Muscle layer of duodenum (tissue), 2 donors: ENCODE measurements around the gene RSAD2.
"Not testable (repeated sequence)": the region's sequence is repeated elsewhere in the genome, so short reads cannot be mapped to it uniquely, and the experiment has no call there.

Experiments used
- H3K27ac ChIP-seq: one replicate; pipeline ENCODE4 v1.7.0; 2013; ENCODE audit warnings: mild to moderate bottlenecking, low read length
- H3K27me3 ChIP-seq: one replicate; pipeline ENCODE4 v1.7.0; 2013; ENCODE audit warnings: low read depth, mild to moderate bottlenecking, control low read depth, low read length
- H3K36me3 ChIP-seq, 2 donors: one replicate each; pipeline ENCODE4 v1.7.0; 2013; ENCODE audit warnings: low read length in 2 of 2, control low read depth in 1 of 2, mild to moderate bottlenecking in 1 of 2; ENCODE audit not compliant: insufficient read depth in 2 of 2, control insufficient read depth in 1 of 2
- H3K4me1 ChIP-seq, 2 donors: one replicate each; pipeline ENCODE4 v1.7.0; 2013; ENCODE audit warnings: low read length in 2 of 2, mild to moderate bottlenecking in 2 of 2, control low read depth in 1 of 2, moderate library complexity in 1 of 2; ENCODE audit not compliant: insufficient read depth in 2 of 2, control insufficient read depth in 1 of 2
- H3K4me3 ChIP-seq, 2 donors: one replicate each; pipeline ENCODE4 v1.7.0; 2013; ENCODE audit warnings: low read length in 2 of 2, low read depth in 1 of 2, mild to moderate bottlenecking in 1 of 2
- H3K9me3 ChIP-seq, 2 donors: one replicate each; pipeline ENCODE4 v1.7.0; 2013; ENCODE audit warnings: low read length in 2 of 2, control low read depth in 1 of 2, mild to moderate bottlenecking in 1 of 2; ENCODE audit not compliant: control insufficient read depth in 1 of 2
- donor health status: healthy.

Gene RSAD2

DNA sequence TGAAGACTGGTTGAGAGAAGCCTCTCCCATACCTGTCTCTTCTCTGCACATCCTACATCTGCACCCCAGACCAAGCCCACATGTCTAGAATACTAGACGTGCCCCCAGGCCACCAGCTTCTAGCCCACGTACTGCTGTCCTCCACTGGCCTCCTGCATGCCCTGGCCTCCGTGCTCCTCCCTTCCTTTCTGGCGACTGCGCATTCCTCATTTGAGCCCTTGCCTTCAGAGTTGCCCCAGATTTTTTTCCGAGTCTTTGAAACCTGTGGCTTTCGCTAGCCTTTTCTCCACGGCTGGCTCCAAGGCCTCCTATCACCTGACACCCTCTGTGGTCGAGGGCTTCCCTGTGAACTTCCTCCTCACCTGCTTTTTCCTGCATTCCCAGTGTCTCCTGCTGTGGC, 50.9 kb downstream of the RSAD2 start:
- Histone ChIP-seq H3K4me1 (peaks cover 0 to 10% of the 10 kb centered on the region in 2 donors), H3K4me3 (no peak overlapping the region), H3K27me3 (no peaks in the 10 kb centered on the region), H3K36me3 (no peaks in the 10 kb centered on the region), H3K27ac (no peak overlapping the region), H3K9me3 (no peaks in the 10 kb centered on the region)

DNA sequence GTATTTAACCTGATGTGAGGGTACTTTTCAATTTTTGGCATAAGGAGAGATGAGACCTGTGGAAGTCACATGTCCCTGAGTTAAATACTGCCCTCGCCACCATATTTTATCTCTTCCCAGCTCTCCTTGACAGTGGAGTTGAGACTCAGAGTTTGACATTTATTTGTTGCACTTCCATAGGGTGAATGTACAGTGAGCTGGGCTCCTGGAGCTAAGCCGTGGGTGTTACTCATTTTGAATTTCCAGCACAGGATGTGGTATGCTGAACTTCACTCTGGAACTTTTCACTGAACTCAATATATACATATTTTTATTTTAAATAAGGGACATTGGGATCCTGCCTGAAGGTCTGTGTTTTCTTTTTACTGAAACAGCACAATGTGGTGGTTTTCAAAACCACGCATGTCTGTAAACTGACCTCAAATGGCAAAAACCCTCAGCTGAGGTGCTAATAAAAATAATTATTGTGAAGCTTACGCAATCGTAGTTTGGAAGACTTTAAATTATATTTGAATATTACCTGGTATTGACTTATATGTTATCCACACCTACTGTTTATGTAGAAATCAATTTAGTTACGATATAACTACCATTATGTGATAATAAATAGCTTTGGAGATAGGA, 51.7 kb downstream of the RSAD2 start:
- no peaks in the 10 kb centered on the region for H3K9me3 ChIP-seq
- no peak overlapping the region for H3K4me3 ChIP-seq
- H3K27ac ChIP-seq = no peak overlapping the region
- H3K4me1 ChIP-seq = peaks cover 0 to 9% of the 10 kb centered on the region in 2 donors
- H3K27me3 ChIP-seq = no peaks in the 10 kb centered on the region
- no peaks in the 10 kb centered on the region for H3K36me3 ChIP-seq

DNA sequence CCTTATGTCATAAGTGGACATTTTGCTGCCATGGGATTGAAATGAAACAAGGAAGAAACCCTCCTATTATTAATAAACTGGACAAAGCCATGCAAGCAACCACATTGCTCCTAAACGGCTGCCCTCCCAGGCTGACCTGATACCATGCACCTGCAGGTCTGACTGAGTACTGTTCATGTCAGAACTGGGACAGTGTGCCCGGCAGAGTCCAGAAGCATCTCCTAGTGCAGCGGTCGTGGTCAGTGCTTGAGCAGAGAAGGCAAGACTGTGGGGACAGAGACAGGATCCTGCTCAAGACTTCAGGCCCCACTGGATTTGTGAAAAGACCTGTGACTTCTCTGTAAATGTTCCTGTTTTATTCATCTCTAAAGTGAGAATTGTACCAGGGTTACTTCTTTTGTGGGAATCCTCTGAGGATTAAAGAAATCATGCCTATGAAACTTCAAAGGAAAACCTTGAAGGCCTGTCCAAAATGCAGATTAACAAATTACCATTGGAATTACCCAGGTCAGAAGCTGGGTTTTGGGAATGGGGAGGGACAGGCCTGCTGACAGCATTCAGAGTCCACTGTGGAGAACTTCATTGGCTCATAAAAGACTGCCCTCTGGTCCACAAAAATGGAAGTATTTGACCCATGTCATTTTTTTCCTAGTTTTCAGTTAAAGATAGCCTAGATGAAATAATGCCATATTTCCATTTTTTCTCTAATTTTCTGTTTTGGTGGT, 53.5 kb downstream of the RSAD2 start:
- H3K27ac ChIP-seq = no peak overlapping the region
- H3K27me3 ChIP-seq = no peaks in the 10 kb centered on the region
- no peaks in the 10 kb centered on the region for H3K36me3 ChIP-seq
- H3K9me3 ChIP-seq = no peaks in the 10 kb centered on the region
- H3K4me1 ChIP-seq = peaks cover 0 to 5% of the 10 kb centered on the region in 2 donors
- H3K4me3 ChIP-seq = no peak overlapping the region

DNA sequence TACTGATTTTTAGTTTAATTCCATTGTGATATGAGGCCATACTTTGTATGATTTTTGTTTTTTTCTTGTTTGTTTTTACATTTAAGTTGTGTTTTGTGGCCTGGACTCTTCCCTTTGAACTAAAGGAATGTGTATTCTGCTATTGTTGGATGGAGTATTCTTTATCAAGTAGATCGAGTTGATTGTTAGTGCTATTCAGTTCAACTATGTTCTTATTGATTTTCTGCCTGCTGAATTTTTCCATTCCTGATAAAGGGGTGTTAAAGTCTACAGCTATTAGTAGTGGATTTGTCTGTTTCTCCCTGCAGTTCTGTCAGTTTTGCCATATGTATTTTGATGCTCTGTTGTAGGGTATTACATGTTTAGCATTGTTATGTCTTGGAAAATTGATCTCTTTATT, 54.2 kb downstream of the RSAD2 start:
- Histone ChIP-seq H3K4me1 (peaks cover 0 to 5% of the 10 kb centered on the region in 2 donors), H3K27ac (no peak overlapping the region), H3K9me3 (no peaks in the 10 kb centered on the region), H3K36me3 (no peaks in the 10 kb centered on the region), H3K27me3 (no peaks in the 10 kb centered on the region), H3K4me3 (no peak overlapping the region)

DNA sequence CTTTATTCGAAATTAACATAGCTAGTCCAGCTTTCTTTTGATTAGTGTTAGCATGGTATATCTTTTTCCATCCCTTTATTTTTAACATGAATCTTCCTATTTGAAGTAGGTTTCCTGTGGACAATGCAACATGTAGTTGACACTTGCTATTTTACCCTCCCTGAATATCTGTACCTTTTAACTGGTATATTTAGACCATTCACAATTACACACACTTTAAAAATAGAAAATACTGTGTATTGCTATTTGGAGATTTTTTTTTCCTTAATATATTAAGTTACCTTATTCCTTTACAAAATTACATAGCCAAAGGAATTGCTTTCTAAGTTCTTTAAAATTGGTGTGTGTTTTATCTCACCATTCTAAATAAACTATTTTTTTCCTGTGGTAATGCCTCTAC, 54.6 kb downstream of the RSAD2 start:
- H3K9me3 ChIP-seq = no peaks in the 10 kb centered on the region
- no peak overlapping the region for H3K27ac ChIP-seq
- H3K27me3 ChIP-seq = no peaks in the 10 kb centered on the region

DNA sequence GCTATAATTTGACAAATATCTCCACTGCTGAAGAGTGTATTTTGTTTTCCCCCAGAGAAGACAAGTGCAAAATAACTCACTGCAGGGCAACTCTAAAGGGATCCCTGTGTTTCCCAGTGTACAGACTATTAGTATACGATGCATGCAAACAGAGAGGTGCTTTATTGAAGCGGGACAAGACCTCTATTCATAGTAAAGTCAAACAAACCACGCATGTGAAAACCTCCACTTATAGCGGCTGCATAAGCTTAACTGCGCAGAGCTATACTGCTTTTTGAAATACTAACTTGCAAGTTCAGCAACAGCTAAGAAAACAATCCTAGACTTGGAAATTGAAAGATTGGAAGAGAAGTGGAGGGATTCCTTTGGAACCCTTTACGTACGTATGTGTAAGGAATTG, 55.3 kb downstream of the RSAD2 start:
- Histone ChIP-seq H3K4me3 (no peak overlapping the region), H3K27ac (no peak overlapping the region), H3K27me3 (no peaks in the 10 kb centered on the region), H3K9me3 (no peaks in the 10 kb centered on the region), H3K36me3 (no peaks in the 10 kb centered on the region), H3K4me1 (no peaks in the 10 kb centered on the region)

More for the DNA sequence above, 54.6 kb downstream of the RSAD2 start:
- Histone ChIP-seq H3K4me1 (peaks cover 0 to under 1% of the 10 kb centered on the region in 2 donors), H3K4me3 (no peak overlapping the region), H3K36me3 (no peaks in the 10 kb centered on the region)

DNA sequence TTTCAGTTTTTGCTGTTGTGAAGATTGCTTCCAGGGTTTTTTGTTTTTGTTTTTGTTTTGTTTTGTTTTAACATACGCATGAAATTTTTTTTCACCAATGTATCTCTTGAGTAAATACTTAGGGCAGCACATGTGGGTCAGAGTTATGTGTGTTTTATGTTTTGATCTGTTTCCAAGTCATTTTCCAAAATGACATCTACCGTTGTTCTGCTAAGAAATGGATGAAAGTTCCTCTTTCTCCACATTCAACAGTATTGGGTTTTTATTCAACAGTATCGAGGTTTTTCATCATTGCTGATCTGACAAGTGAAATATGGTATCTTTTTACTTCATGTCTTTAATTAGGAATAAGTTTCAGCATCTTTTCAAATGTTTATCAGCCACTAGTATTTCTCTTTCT, 56.3 kb downstream of the RSAD2 start:
- Histone ChIP-seq H3K27ac (no peak overlapping the region), H3K4me3 (no peak overlapping the region)

DNA sequence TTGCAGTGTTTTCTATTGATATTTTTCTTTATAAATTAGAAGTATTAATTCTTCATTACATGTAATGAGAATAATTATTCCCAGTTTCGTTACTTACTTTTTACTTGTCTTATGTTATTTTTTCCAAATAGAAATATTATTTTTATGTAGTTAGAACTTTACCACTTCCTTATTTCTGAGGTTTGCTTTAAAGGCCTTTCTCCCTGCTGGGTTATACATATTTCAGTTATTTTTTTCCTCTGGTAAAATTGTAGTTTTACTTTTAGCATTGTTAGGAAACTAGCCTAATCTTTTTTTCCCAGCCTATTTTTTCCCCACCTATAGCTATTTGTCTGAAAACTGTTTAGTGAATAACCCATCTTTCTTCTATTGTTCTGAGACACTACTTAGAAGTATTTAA, 56.8 kb downstream of the RSAD2 start:
- H3K4me3 ChIP-seq = no peak overlapping the region
- no peak overlapping the region for H3K27ac ChIP-seq
- H3K4me1 ChIP-seq = no peaks in the 10 kb centered on the region
- no peaks in the 10 kb centered on the region for H3K36me3 ChIP-seq
- no peaks in the 10 kb centered on the region for H3K9me3 ChIP-seq
- no peaks in the 10 kb centered on the region for H3K27me3 ChIP-seq

More for the DNA sequence above, 56.3 kb downstream of the RSAD2 start:
- Histone ChIP-seq H3K9me3 (no peaks in the 10 kb centered on the region), H3K27me3 (no peaks in the 10 kb centered on the region), H3K4me1 (no peaks in the 10 kb centered on the region), H3K36me3 (no peaks in the 10 kb centered on the region)

DNA sequence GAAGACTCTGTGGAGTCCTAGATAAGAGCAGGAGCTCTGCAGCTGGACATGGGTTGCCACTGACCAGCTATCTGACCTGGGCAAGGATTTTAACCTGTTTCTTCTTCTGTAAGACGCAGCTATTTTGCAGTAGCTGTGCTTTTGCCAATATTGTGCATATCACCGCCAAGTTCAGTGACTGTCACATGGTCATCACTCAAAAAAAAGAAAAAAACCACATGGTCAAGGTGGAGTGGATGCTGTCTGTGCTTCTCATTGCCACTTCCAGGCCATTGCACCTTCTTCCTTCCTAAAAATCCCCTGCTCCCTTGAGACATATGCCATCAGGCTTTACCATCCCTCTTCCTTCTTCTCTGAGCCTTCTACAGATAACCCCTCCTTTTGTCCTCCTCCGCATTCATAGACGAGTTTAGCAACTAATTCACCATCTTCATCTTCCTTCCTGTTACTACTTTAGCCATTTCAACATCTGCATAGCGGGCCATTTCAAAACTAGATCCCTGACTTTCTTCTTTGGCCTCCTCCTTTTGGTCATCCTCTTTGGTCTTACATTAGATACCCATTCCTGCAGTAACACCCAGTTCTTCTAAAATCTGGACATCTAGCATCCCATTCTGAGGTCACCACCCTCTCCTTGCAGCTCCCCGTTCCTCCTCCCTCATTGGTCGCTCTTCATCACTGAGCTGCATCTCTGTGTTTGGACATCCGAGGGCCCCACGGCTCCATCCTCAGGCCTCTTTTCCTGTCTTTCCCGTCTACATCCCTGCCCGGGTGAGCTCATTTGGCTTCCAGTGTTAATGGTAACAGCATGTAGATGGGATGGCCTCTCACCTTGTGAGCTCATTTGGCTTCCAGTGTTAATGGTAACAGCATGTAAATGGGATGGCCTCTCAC, 57.4 kb downstream of the RSAD2 start:
- H3K9me3 ChIP-seq = no peaks in the 10 kb centered on the region
- no peak overlapping the region for H3K4me3 ChIP-seq
- H3K27ac ChIP-seq = no peak overlapping the region
- H3K27me3 ChIP-seq = no peaks in the 10 kb centered on the region
- no peaks in the 10 kb centered on the region for H3K36me3 ChIP-seq
- H3K4me1 ChIP-seq = no peaks in the 10 kb centered on the region

DNA sequence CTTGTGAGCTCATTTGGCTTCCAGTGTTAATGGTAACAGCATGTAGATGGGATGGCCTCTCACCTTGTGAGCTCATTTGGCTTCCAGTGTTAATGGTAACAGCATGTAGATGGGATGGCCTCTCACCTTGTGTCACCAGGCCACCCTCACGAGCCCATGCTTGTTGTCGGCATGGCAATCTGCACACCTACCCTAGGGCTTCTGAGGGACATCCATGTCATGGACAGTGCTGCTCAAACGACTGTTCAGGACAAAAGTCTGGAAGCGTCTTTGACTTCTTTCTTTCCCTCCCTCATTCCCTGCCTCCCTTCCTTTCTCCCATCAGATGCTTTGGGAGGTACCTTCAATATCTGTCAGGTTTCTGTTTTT, 58.1 kb downstream of the RSAD2 start:
- not testable (repeated sequence) for H3K27me3 ChIP-seq, H3K4me3 ChIP-seq, H3K36me3 ChIP-seq, H3K27ac ChIP-seq, H3K9me3 ChIP-seq, H3K4me1 ChIP-seq

DNA sequence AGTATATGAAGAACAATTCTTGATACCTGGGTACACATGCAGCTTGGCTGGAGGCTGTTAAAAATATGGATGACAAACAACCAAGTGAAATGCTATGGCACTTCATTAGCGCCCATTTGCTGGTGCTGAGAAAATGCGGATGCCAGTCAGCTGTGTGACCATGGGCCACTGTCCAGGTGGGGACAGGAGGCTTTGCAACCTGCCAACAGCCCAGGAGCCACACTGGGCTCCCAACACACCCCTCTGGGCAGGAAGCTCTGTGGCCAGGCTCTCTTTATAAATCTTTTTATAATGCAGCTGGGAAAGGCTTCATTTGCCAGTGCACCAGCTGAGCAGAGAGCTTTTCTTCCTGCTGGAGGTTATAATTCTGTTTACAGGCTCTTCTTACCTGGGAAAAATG, 59.6 kb downstream of the RSAD2 start:
- Histone ChIP-seq H3K4me3 (no peak overlapping the region), H3K4me1 (no peaks in the 10 kb centered on the region), H3K9me3 (no peaks in the 10 kb centered on the region), H3K36me3 (peaks cover 0 to 5% of the 10 kb centered on the region in 2 donors), H3K27ac (no peak overlapping the region), H3K27me3 (no peaks in the 10 kb centered on the region)
